KG1 (cell line): ENCODE data around the gene KLF13.

Source experiments
- DNase-seq: peaks from one replicate; lab custom pipeline; 2025; lab: John Stamatoyannopoulos, UW

Gene KLF13

DNA sequence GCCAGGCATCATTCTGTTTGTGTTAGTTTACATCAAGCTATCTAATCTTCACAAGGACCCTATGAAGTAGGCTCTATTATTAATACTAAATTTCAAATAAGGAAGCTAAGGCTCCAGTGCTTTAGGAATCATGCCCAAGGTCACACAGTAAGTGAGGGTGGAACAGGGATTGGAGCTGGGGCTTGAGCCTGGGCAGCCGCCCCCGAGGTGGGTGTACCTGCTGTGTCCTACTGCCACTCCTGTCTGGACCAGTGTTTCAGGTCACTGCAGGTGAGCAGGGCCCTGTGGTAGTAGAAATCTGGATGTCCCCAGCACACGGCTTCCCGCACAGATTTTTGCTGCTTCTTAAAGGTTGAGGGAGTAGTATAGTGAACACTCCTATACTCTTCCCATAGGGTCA, 6.5 kb downstream of the KLF13 start:
- DNase-seq = no peak

DNA sequence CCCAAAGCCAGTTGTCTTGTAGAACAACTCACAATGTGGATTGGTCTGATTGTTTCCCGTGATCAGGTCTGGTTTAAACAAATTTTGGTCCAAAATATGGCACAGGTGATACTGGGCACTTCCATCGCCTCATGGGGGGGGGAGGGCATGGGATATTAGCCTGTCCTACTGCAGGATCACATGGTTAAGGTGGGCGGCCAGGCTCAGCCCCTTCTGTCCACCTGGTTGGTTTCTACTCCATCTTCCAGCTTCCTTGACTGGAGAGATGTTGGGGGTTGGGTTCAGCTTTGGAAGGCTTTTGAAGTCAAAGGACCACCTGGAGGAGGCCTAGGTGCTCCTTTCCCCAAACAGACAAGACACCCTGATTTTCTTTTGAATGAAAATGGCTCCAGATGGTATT, 7.2 kb downstream of the KLF13 start:
- no peak for DNase-seq

DNA sequence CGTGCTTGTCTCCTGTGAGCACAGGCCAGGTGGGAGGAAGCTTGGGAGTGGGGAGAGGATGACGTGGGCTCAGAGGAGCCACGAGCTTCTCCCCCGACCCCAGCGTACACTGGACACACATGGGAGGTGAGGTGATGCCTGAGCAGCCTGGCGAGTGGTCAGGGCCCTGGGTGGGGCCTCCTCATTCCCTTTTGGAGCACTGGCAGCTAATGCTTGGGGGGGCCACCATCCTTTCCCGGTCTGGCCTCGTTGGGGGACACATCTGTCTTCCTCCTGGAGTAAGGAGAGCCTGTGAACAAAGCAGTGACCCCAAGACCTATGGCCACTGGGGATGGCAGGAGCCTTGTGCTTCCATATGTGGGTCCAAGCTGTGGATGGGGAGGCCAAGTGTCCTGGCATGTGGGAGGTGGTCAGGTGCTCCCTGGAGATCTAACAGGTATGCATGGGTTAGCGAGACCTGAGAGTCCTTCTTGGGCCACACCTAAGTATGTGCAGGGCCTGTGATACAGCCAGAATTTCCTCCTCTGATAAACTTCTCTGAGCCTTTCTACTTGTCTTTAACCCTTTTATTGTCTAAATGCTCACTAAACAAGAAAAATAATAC, 9.5 kb downstream of the KLF13 start:
- no peak for DNase-seq

DNA sequence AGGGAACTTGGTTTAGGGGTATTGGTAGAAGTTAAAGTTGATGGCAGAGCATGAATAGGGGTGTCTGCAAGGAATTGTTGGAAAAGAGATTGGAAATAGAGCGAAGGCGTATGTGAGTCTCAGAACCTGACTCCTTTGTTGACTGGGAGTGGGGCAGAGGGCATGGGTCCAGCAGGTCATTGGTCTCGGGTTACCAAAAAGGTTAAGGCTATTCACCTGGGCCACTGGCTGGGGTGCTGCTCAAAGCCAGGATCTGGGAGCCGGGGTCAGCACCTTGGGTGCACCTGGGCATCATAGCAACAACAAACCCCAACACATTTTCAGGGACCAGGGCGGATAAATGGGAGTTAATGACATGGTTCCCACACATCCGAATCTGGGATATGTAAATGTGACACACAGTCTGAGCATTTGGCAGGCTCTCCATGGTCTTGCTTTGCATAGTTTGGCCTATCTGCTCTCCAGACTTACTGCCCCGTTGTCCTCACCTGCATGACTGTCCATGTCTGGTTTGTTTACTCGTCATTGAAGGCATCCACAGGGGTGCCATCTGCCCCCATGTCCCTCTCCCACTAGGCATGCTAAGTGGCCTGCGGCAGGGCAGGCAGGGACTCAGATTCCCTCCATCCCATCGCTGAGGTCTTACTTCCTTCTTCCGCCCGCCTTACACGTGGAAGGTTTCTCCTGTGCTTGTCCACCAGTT, 10.1 kb downstream of the KLF13 start:
- DNase-seq = no peak

- DNase-seq = no peak
Observed at GRCh38 chr15:31337352-31338031, 10.9 kb downstream of the KLF13 start.

- DNase-seq = no peak
Observed at GRCh38 chr15:31338318-31338878, 11.8 kb downstream of the KLF13 start.

DNA sequence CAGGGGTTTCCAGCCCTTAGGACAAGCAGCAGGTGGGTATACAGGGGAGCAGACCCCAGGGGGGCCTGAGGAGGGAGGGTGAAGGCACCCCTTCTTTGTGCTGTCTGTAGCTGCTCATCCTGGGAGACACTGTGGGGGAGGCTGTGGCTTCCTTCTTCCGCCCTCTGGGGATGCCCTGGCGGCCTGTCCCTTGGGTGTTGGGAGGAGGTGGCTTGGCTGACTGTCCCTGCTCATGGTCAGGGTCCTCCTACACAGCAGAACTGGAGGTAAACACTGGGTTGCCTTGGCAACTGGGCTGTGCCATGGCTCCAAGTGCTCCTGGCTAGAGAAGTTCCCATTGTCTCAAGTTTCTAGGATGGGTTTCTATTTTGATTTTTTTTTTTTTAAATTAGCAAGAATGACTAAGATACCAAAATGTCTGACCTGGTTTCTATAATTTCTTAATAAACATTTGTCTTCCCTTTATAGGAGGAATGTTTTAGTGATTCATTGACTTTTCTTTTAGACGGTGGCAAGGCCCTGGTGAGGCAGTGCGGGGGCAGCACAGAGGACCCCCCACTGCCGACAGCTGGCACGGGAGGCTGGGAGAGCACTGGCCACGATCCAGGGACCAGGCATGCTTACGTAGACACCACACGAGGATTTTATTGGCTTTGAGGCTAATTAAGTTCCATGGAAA, 12.4 kb downstream of the KLF13 start:
- DNase-seq = no peak

DNA sequence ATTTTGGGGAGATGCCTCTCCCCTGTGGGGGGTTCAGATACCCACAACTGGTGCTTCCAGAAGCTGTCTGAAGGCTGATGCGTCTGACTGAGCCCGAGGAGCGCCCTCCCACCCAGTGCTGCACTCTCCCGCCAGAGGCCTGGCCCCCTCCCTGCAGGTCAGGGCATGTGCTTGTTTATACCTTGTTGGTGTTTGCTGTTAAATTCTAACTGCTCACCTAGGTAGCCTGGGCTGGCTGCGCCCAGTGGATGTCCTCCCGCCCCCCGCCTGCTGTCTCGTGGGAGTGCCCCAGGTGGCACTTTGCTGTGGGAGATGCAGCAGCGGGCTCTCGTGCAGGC, 12.9 kb downstream of the KLF13 start:
- DNase-seq = no peak

- no peak for DNase-seq
Observed at GRCh38 chr15:31340047-31340446, 13.4 kb downstream of the KLF13 start.

DNA sequence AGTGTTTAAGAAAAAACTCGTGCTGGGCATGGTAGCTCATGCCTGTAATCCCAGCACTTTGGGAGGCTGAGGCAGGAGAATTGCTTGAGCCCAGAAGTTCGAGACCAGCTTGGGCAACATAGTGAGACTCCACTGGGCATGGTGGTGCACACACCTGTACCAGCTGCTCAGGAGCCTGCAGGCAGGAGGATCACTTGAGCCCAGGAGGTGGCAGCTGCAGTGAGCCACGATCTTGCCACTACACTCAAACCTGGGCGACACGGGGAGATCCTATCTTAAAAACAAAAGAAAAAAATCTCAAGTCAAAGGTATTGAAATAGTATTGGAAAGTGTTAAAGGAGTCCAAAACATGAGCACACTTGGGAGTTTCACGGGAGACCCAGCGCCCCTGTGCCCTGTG, 14.0 kb downstream of the KLF13 start:
- DNase-seq = no peak

DNA sequence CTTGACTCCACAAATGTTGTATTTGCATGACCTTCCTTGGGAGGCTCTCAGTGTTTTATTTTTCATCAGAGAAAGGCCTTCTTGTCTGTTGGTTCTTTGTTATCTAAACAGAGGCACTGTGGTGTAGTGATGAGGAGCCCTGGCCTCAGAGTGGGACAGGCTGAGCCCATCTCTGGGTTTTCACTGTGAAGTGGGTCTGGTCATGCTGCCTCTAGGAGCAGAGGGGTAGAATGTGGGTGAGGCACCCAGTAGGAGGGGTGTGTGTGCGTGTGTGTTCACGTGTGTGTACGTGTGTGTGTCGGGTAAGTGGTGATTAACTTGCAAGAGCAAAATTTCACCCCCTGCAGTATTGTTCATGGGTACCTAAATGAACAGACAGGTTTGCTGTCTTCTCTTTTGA, 14.4 kb downstream of the KLF13 start:
- DNase-seq = no peak

DNA sequence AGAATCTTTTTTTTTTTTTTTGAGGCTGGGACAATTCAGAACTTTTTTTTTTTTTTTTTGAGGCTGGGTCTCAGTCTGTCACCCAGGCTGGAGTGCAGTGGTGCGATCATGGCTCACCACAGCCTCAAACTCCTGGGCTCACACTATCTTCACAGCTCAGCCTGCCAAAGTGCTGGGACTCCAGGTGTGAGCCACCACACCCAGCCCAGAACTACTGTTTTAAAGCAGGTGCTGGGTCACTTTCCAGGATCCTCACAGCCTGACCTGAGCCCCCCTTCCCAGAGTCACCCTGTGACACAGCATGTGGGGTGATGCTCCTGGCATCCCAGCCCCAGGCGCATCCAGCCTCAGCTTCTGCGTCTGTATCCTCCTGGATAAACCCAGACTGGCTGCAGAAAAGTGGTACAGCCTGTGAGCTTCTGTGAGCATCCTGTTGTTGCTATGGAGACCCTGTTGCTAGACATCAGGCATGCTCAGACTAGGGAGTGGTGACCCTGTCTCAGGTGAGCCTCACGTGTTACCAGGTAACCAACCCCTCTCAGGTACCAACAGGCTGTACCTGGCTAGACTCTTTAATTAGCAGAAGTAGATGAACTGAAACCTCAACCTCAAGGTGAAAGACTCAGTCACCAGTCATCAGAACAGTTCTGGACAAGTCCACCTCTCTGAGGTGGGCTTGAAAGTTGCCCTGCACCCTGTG, 15.0 kb downstream of the KLF13 start:
- DNase-seq = no peak

DNA sequence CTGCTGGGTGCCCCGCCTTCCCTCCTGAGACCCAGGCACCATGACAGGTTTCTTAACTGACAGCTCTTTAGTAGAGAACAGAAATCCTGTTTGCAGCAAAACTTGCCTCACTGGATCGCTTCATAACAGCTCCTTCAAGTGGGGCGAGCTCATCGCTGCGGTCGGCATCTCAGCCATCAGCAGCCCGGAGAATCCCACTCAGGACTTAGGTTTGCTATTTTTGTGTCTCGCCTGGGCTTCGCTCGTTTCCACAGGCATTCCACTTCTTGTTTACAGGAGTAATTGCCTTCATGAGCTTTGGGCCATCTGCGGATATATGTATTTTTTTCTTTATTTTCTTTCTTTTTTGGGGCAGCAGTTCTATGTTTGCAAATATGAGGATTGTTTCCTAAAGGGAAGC, 15.7 kb downstream of the KLF13 start:
- DNase-seq = no peak

- no peak for DNase-seq
Observed at GRCh38 chr15:31342781-31343626, 16.4 kb downstream of the KLF13 start.

DNA sequence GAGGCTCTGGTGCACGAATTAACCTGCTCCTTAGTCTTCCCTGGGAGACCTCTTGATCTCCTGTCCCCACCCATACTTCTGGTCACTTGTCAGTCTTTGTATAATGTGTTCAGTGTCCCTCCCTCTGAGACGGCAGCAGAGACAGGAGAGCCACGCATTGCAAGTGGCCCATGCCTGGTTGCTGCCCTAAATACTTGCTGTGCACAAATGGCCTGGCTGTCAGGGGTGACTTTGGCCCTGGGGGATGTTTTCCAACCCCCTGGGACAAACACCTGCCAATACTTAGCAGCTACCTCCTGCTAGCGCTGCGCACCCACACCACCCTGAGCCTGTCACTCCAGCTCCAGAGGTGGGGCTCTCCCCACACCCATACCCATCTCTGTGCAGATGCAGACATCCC, 17.2 kb downstream of the KLF13 start:
- no peak for DNase-seq

DNA sequence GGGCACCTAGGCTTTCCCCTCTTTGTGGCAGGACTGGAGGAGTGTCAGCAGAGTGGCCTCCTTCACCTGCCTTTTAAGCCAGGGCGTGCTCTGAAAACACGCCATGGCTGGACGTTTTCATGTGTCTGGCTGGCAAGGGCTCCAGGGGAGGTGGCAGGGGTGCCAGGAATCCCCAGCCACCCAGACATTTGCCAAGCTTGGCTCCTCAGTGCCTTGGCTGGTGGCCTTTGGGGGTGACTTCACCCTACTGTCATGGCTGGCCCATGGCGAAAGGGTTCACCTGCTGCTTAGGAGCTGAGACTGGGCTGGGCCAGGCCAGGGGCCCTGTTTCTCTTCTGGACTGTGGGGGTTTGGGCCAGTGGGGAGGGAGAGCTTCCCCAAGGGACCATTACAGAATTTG, 17.6 kb downstream of the KLF13 start:
- DNase-seq = no peak

DNA sequence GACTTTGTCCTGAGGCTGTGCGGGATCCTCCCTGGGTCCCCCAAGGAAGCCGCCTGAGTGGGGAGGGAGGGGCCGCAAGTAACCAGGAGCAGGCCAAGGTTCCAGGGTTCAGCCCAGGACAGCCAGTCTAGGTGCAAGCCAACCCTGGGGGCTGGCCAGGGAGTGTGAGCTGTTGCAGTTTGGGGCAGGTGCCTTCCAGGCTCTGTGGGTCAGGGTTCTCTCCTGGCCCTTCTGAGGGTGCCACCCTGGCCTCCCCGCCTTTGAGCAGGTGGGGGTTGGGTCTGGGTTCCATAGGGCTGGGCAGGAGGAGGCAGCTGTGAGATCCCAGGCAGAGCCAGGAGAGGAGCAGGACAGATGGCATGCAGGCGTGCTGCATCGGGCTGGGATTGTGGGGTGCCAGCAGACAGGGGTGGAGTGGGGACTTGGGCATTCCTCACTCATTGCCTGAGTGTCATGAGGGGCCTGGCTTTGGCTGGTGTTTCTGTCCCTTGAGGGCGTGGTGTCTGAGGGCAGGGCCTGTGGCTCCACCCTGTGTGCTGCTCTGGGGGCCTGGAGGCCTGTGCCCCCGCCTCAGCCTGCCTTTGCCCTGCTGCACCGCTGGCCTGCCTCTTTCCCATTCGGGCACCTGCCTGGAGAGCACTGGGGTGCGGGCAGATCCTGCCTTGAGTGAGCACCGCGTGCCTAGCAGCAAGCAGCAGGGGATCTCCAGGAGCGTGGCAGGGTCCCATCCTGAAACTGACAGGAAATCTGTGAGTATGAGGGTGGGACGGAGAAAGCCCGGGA, 18.4 kb downstream of the KLF13 start:
- no peak for DNase-seq

GRCh38 chr15:31345606-31346366, 19.2 kb downstream of the KLF13 start:
- DNase-seq = no peak

DNA sequence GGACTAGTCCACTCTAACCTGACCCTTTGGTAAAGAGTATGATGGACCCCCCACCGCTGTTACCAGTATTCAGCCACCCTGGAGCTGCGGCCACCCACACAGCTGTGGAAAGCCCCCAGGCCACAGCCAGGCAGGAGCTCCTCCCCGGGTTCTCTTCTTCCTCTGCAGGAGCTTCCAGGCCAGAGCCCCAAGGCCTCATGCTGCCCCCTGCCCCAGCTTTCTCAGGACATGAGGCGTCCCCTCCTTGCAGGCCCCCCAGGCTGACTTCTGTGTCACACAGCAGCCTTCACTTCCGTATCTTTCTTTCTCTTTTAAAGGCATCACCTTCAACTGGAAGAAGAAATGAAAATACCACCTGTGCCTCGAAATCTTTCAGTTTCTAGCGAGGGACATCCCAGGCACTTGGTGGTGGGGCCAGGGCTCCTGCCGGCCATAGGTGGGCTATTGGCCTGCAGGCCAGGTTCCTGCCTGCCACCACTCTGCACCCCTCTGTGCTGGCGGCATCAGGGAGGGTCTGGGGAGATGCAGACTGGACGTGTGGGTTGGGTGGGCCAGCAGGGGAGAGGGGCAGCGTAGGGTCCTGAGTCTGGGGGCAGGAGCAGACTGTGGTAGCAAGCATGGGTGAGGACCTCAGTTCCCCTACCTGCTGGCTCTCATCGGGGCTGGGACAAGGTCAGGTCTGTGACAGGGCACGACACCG, 19.9 kb downstream of the KLF13 start:
- no peak for DNase-seq
